SK-N-MC (cell line): ENCODE data around the gene SMAD7.

Experiments used
- DNase-seq: peaks from one replicate; pipeline ENCODE4 v3.0.0-alpha.2; 2011; ENCODE audit warnings: low read depth, low spot score
- H3K27ac ChIP-seq: fragments of 200-600 bp; sonication (generic); 2 replicates; pipeline ENCODE4 v1.5.1; 2016; ENCODE audit warnings: mixed run types
- H3K36me3 ChIP-seq: fragments of 200-600 bp; sonication (generic); 2 replicates; pipeline ENCODE4 v1.6.1; 2017; ENCODE audit warnings: antibody characterized with exemption, low read length, mixed read lengths; ENCODE audit not compliant: insufficient read depth
- H3K4me3 ChIP-seq: fragments of 200-600 bp; sonication (generic); 2 replicates; pipeline ENCODE4 v1.5.1; 2016
- H3K9ac ChIP-seq: fragments of 200-600 bp; sonication (generic); 2 replicates; pipeline ENCODE4 v1.8.0; 2017; ENCODE audit warnings: mixed run types, mixed read lengths; ENCODE audit not compliant: insufficient read length
- H3K9me3 ChIP-seq: fragments of 200-600 bp; sonication (generic); 2 replicates; pipeline ENCODE4 v1.6.1; 2017; ENCODE audit warnings: low read depth, mild to moderate bottlenecking, antibody characterized with exemption, low read length, moderate library complexity, mixed read lengths
- EZH2 ChIP-seq: fragments of 200-600 bp; sonication (generic); IDR thresholded peaks from one replicate; pipeline ENCODE4 v1.6.1; 2017; ENCODE audit warnings: antibody characterized with exemption
- FOXP2 ChIP-seq: optimal IDR thresholded peaks from 2 replicates; pipeline ENCODE3; 2011; ENCODE audit warnings: mild to moderate bottlenecking, moderate library complexity; ENCODE audit not compliant: insufficient read depth; ENCODE audit errors: extremely low read length, control extremely low read depth
- POLR2AphosphoS5 ChIP-seq: IDR thresholded peaks from 2 replicates; pipeline ENCODE4 v1.6.1; 2012; ENCODE audit warnings: mild to moderate bottlenecking, low read depth, low read length, borderline replicate concordance

Gene SMAD7

GRCh38 chr18:48959551-48959920 lies 8.8 kb upstream of the SMAD7 start:
- Histone ChIP-seq H3K9ac (no peak overlapping the region), H3K9me3 (no peaks in the 10 kb centered on the region), H3K27ac (no peak overlapping the region), H3K36me3 (no peaks in the 10 kb centered on the region), H3K4me3 (no peak overlapping the region)
- no peak for DNase-seq
- TF ChIP-seq FOXP2 (no peak), EZH2 (no peak), POLR2AphosphoS5 (no peak)

DNA sequence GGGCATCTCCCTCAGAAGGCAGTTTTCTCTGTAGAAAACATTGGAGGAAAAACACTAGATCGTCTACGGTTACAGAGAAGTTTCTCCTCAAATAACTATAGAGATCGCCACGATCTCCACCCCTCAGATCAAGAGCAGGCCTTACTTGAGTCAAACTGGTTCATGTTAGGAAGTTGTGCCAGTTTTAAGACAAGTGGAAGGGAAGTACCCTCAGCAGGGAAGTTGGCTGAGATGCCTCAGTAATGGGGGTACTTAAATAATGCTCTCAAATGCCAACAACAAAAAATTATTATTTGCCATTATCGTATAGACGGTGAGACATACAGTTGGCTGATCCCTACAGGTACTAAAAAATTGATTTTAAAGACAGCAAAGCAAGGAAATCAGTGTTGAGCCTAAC lies 8.2 kb upstream of the SMAD7 start:
- H3K27ac ChIP-seq: no peak overlapping the region

DNA sequence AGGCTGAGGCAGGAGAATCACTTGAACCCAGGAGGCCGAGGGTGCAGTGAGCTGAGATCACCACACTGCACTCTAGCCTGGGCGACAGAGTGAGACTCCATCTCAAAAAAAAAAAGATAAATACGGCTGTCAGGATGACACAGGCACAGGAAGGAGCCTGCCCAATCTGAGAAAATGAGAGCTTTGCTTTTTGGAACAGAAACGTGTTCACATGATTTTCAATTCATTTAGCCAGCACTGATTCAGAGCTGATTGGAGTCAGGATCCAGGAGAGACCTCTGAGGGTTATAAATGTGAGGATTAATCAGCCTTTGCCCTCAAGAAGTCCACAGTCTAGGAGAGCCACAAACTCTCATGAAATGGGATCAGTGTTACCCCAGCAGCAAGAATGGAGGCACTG lies 6.9 kb upstream of the SMAD7 start:
- Histone ChIP-seq H3K9ac (no peak overlapping the region), H3K27ac (no peak overlapping the region), H3K9me3 (no peaks in the 10 kb centered on the region), H3K36me3 (no peaks in the 10 kb centered on the region), H3K4me3 (no peak overlapping the region)
- DNase-seq: no peak
- TF ChIP-seq FOXP2 (no peak), EZH2 (no peak), POLR2AphosphoS5 (no peak)

More for the DNA sequence above, 8.2 kb upstream of the SMAD7 start:
- no peak overlapping the region for H3K4me3 ChIP-seq
- TF ChIP-seq EZH2: no peak
- no peak for TF ChIP-seq POLR2AphosphoS5
- TF ChIP-seq FOXP2: no peak
- H3K9me3 ChIP-seq: no peaks in the 10 kb centered on the region
- DNase-seq: no peak
- no peaks in the 10 kb centered on the region for H3K36me3 ChIP-seq
- H3K9ac ChIP-seq: no peak overlapping the region

DNA sequence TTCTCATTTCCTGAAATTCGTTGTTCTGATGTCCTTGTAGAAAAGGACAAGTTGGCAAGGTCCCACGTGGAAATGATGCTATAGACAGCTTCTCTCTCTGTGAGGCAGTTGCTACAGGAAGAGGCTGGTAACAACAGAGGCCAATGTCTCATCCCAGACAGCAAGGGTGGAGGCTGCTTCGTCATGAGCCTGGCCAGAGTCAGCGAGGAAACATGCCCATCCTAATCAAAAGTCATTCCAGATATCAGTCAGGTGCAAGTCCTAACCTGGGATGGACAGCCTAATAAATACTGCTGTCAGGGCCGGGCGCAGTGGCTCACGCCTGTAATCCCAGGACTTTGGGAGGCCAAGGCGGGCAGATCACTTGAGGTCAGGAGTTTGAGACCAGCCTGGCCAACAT lies 6.4 kb upstream of the SMAD7 start:
- Histone ChIP-seq H3K27ac (no peak overlapping the region), H3K9me3 (no peaks in the 10 kb centered on the region), H3K9ac (no peak overlapping the region), H3K4me3 (no peak overlapping the region), H3K36me3 (no peaks in the 10 kb centered on the region)
- no peak for DNase-seq
- TF ChIP-seq EZH2 (no peak), FOXP2 (no peak), POLR2AphosphoS5 (no peak)

DNA sequence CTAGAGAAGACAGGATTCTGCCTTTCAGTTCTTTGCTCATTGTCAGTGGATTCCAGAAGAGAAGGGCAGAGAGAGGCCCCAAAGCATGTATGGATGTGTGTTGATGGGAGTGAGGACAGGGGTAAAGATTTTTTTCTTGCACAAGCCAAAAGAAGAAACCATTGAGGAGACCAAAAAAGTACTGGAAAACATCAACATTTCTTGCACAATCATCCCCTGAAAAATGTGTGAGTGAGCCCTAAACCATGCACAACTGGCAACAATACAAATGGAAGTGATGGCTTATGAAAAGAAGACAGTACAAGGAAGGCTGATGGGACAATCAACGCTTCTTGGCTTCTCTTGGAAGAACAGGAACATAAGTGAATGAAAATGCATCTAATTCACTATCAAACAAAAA lies 5.6 kb upstream of the SMAD7 start:
- TF ChIP-seq POLR2AphosphoS5 (no peak), EZH2 (no peak), FOXP2 (no peak)
- H3K27ac ChIP-seq: no peak overlapping the region

GRCh38 chr18:48955830-48956261 lies 5.1 kb upstream of the SMAD7 start:
- H3K27ac ChIP-seq: no peak overlapping the region
- H3K4me3 ChIP-seq: no peak overlapping the region
- DNase-seq: no peak

More for the DNA sequence above, 5.6 kb upstream of the SMAD7 start:
- H3K9me3 ChIP-seq: no peaks in the 10 kb centered on the region
- no peak overlapping the region for H3K4me3 ChIP-seq
- H3K36me3 ChIP-seq: no peaks in the 10 kb centered on the region
- no peak for DNase-seq
- H3K9ac ChIP-seq: no peak overlapping the region

DNA sequence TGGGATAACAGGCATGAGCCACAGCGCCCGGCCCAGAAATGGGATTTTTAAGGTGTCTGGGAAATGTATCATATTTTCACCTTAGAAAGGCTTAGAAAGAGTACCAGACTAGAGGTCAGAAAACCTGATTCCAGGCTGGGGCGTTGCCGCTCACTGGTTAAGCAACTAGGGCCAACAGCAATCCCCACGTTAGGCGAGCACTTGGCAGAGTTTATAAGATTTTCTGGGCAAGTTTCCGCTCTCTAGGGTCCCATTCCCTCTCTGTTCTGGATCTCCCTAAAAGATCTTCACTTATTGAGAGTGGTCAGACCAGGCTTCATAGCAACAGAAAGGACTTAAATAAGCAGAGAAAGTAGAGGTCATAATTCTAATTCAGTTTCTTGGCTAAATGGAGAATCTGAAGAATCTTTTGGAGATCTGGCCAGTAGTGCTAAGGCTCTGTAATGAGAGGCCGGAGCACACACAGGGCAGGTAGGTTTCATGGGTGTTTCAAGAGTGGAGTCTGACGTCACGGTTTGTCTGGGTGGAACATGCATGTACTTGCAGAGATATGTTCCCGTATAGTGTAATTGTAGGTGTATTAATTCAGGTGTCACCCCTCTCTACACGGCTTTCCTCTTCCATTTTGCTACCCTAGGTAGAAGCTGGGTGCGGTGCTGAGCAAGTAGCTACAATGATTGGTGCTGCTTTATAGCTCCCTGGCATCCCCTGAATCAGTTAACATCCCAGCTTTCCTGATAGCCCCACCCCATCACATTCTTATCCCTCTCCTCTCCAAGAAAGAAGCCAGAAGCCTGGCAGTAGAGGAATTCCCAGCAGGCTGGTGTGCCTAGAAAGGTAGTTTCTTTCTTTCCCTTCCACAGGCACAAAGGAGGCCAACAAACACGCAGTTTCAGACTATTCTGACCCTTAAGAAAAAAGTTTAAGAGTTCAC lies 4.4 kb upstream of the SMAD7 start:
- Histone ChIP-seq H3K4me3 (no peak overlapping the region), H3K27ac (no peak overlapping the region), H3K9me3 (no peaks in the 10 kb centered on the region), H3K36me3 (no peaks in the 10 kb centered on the region), H3K9ac (no peak overlapping the region)
- no peak for DNase-seq
- no peak for TF ChIP-seq FOXP2

More at GRCh38 chr18:48955830-48956261, 5.1 kb upstream of the SMAD7 start:
- H3K36me3 ChIP-seq: no peaks in the 10 kb centered on the region
- TF ChIP-seq FOXP2: no peak
- no peak for TF ChIP-seq POLR2AphosphoS5
- TF ChIP-seq EZH2: no peak
- H3K9me3 ChIP-seq: no peaks in the 10 kb centered on the region
- H3K9ac ChIP-seq: no peak overlapping the region

DNA sequence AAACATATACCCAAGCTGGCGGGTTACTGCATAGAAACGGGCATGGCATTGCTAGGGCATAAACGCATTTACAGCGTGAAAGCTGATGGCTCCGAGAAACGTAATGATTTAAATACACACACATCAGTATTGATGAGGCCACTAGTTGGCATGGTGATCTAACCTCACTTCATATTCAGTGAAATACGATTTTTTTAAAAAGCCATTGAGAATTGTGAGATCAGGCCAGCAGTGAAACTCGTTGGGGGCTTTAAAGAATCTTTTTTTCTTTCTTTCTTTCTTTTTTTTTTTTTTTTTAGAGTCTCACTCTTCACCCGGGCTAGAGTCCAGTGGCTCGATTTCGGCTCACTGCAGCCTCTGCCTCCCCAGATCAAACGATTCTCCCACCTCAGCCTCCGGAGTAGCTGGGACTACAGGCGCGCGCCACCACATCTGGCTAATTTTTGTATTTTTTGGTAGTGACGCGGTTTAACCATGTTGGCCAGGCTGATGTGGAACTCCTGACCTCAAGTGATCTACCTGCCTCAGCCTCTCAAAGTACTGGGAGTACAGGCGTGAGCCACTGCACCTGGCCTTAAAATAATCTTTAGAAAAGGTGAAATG lies 2.4 kb upstream of the SMAD7 start:
- Histone ChIP-seq H3K36me3 (no peaks in the 10 kb centered on the region), H3K9ac (no peak overlapping the region), H3K27ac (no peak overlapping the region), H3K4me3 (no peak overlapping the region), H3K9me3 (no peaks in the 10 kb centered on the region)
- no peak for DNase-seq
- TF ChIP-seq POLR2AphosphoS5: no peak
